HG03469 (cell line): ENCODE results near the gene ACAP2.

Experiments
- ATAC-seq: cut with Tn5 transposase; IDR thresholded peaks from one replicate; pipeline ENCODE4 v1.9.1; 2021; ENCODE audit warnings: mild to moderate bottlenecking, moderate library complexity, moderate number of reproducible peaks; ENCODE audit not compliant: unreplicated experiment

The ACAP2 gene

DNA sequence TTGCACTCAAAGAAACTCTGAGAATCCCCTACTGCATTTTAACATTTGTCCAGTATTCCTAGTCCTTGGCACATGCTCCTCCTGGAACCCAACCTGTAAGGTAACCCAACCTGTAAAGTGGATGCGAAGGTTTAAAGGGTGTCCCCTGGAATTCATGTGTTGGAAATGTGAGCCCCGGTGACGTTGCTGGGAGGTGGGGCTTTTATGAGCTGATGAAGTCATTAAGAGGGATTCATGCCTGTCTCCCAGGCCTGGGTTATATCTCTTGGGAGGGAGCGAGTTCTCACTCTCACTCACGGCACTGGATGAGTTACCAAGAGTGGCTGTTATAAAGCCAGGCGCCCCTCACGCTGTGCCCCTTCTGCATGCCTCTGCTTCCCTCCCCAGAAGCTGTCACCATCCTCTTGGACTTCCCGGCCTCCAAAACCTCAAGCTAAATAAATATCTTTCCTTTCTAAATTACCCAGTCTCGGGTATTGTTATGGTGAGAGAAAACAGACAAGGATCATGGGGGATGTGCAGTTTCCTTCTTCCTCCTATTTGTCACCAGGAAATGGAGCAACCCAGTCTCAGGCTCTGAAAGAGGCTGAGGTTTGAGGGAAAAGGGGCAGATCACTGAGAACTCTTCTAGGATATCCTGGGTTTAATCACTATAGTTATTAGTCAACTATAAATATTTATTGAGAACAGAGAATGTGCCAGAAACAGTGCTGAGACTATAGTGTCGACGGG, 179.5 kb downstream of the ACAP2 start:
- no peak for ATAC-seq

DNA sequence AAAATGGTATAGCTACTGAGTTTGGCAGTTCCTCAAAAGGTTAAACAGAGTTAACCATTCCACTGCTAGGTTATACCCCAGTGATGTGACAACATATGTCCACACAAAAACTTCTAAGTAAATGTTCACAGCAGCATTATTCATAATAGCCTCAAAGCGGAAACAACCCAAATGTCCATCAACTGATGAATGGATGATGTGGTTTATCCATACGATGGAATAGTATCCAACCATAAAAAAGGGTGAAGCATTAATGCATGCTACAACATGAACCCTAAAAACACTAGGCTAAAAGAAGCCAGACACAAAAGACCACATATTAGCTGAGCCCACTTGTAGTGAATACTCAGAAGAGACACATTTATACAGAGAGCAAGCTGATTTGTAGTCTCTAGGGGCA, 180.9 kb downstream of the ACAP2 start:
- no peak for ATAC-seq

DNA sequence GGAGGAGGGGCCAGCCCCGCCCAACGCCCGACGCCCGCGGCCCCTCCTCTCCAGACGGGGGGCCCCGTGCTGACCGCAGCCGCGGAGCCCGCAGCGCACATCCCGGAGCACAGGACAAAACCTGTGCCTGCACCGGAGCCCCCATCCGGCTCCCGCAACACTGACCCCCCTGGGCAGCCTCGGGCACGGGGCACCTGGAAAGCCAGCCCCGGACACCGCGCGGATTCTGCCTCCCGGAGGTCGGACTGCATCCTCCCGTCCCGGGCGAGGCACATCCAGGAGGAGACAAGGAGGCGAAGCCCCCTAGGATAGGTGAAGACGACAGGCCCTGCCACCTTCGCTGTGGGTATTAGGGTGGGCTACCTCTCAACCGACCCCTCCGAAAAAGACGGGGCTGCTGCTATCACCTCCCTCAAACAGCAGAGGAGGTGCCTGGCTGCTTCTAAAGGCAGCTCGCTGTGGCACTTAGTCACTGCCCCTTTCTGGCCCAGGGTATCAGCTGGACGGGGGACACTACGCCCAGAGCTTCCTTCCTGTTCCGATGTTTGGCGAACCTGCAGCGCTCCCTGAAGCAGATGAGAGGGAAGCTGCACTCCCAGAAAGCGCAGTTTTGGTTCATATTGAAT, 182.4 kb downstream of the ACAP2 start:
- peak; percentile 13 for ATAC-seq

DNA sequence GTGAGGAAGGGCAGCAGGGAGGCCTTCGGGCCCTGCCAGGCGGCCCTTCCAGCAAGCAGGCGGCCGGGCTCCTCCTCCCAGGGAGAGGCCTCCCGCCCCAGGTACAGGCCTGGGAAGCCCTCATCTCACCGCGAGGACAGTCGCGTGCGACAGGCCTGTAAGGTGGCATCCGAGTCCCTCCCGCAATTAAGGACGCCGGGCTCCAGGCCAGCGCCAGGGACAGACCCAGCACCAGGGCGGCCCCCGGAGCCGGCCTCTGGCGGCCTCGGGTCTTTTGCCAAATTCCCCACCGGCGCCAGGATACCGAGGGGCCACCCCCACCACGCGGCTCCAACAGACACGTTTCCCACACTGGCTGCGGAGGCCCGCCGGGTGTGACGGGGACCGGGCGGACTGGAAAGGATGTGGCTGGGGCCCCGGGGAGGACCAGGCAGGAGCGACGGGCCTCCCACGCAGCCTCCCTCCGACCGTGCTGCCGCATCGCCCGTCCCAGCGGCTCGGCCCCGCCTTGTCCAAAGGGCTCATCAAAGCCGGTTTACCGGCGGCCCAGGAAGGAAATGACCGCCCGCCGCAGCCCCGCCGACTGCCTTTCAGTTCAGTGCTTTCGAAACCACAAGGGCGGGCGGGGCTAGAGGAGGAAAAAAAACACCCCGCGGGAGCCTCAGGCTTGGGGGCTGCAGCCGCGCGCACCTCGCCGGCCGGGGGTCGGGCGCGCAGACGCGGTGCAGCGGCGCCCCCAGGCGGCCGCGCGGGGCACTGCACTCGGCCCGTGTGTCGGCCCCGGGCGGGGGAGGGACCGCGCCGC, 183.1 kb downstream of the ACAP2 start:
- ATAC-seq: peak; percentile 45

DNA sequence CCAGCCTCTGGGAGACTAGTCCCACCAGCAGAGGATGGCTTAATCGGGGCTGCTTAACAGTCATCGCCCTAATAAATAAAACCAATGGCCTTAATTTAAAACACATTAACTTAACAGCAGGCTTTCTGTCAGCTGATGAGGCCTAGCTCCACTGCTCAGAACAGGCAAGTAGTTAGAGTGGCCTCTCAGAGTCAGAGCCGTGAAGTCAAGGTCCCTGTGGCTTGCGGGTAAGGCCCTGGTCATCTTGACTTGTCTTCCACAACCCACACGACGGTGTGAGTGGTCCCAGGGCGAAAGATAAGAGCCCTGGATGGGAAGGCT, 183.7 kb downstream of the ACAP2 start:
- no peak for ATAC-seq

DNA sequence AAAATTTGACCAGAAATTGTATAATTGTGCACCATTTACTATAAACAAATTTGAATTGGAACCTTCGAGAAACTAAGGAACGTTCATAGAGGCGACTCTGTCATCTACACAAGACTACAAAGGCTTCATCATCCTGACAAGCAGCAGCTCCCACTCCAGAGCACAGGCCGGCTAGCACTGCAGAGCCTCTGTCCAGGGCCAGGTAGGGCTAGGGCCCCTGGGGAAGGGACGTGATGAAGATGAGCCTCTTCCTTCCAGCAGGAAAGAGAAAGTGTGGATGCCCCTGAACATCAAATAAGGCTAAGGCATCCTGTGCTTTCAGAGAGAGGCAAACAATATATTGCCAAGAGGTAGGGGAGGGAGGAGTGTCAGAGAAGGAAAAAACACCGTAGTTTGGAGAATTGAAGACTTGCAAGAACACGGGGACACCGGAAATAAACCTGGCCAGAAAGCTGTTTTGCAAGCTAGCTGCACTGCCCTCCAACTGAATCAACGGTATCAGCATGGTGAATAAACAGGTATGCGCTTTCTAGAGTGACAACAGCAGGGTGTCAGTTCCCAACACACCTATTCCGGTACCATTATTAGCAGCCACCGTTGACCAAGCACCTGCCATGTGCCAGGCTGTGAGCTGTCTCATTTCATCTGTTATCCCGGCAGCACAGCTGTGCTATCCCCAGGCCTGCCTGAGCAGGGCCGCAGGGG, 184.2 kb downstream of the ACAP2 start:
- no peak for ATAC-seq

DNA sequence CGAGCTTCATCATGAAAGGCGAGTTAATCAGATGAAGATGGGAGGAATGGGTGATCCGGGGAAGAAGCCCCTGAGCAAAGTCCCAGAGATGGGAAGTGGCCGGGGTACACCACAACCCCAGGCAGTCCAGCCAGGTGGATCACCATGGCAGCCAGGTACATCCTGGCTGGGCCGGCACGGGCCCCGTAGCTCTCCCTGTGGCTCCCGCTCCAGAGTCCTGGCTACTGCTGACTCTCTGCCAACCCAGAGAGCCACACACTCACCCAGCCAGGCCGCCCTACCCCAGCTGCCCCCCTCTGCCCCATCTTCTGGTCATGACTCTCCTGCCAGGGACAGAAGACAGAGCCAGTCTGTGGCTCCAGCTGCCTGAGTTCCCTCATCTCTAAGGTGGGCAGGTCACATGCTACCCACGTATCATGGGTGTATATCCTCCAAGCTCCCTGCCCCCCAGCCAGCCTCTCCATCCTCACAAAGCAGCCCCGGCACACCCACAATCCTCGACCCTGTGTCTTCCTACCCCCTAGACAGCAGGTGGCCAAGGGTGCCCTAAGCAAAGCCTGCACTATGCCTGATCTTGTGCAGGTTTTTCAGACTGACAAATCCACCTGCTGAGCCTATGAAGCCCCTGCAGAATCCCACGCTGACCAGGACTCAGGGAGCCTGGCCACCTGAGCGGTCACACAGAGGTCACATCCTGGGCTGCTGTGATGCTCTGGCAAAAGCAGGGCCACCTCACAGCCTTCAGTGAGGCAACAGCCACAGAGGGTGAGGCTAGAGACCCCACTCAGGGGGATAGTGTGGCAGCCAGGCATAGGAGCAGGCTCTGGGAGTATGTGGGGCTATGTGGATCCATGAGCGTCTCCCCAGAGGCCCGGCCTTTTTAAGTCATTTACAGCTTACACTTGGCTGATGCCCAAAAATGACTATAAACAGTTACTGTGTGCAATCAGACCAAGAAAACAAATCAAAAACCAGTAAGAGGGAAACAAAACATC, 185.1 kb downstream of the ACAP2 start:
- ATAC-seq: no peak

DNA sequence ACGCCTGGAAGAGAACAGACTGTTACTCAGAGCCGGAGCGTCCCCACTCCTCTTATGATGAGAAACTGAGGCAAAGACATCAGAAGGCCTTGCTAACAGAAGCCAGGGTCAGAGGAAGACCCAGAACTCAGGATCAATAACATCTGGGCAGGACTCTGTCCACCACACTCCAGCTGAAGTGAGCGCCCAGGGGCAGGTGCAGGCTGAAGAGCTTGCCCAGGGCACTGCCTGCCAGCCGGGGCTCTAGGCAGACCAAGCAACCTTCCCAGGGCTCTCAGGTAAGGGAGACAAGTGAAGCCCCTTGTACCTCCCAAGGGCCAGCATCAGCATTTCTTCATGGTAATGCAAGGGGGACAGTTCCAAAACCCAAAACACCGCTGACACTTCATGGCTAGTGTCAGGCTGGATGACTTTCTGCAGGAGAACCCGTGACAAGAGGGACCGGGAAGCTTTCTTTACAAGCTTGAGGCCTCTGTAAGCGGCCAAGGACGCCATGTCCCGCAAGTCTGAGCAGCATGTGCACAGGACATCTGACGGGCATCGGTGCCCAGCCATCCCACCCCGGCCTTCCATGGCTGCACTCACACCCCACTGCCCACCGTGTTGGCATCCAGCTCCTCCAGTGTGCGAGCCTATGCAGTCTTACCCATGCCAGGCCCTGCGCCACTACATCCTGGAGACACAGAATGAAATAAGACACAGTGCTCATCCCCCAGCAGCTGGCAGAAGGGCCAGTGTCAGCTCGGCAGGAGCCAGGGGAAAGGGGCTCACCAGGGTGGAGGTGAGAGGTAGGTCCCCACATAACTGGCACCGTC, 186.0 kb downstream of the ACAP2 start:
- no peak for ATAC-seq

DNA sequence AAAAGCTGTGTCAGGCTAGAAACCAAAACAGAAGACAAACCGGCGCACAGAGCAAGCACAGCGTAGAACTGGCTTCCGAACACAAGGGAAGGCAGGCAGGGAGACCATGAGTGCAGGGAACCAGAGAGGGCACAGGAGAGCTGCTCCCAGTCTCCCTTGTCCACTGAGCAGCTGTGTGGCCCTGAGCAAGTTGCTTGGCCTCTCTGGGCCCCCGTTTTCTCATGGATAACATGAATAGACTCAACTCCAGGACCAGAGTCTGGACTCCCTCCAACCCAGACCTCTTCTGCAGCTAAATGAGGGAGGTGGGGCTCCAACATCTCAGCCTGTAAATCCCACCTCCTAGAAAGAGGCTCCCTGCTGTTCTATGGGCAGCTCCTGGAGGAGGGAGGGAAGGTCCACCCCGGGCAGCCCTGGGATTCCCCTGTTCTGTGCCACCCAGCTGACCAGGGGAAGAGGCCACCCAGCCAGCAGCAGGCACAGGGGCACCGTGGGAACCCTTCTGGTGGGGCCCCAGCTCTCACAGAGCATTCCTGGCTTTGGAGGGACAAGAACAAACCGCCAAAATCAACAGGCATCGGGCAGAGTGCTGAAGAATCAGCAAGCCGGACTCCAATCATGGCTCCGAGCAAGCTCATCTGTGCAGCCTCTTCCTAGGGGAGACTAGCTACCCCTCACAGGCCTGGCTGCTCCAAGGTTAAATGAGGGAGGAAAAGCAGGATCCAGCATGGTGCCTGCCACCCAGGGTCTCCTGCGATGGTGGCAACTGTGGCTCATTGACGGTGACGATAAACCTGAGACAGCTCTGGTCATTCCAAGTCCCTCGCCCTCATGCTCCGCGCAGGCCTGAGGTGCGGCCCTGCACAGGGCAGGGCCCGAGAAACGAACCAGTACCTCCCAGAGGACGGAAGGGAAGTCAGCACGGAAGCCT, 187.0 kb downstream of the ACAP2 start:
- ATAC-seq: no peak

DNA sequence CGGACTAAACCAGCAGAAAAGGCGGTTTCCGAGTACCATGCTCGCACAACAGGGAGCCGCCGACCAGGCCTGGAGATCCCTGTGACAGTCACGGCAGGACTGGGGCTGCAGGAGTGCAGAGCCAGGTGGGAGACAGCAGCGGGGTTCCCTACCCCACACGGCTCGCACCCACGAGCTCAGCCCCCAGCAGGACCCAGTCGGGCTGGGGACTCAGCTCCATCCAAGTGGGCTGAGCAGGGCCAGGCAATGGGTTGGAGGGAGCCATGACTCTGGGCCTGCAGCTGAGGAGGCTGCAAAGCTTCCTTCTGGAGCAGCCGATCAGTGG, 187.7 kb downstream of the ACAP2 start:
- ATAC-seq: no peak

DNA sequence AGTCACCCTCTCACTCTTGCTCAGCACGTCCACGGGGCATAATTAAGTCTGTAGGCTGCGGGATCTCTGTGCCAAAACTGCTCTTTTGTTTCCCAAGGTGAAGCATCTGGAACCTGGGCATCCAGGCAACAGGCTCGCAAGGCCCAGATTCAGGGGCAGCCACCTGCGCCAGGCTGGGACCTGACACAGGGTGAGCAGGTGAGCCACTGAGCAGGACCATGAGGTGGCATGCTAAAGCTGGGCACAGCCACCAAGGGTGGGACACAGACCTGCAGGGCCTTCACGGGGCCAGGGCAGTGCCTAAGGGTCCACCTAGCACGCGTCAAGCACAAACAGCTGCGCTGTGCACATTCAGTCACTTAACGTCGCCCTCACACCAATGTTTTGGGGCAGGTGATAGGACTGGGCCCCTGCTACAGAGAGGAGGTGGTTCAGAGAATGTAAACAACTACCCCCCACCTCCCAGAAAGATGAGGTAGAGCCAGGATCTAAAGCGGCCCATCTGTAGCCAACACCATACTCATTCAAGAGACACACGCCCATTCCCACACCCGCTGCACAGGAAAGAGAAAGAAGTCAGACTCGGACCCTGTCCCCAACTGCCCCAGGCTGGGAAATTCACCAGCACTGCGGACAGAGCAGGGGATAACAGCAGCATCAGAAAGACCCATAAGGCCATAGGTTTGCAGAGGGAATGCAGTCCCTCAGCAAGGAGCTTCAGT, 188.2 kb downstream of the ACAP2 start:
- ATAC-seq: no peak

DNA sequence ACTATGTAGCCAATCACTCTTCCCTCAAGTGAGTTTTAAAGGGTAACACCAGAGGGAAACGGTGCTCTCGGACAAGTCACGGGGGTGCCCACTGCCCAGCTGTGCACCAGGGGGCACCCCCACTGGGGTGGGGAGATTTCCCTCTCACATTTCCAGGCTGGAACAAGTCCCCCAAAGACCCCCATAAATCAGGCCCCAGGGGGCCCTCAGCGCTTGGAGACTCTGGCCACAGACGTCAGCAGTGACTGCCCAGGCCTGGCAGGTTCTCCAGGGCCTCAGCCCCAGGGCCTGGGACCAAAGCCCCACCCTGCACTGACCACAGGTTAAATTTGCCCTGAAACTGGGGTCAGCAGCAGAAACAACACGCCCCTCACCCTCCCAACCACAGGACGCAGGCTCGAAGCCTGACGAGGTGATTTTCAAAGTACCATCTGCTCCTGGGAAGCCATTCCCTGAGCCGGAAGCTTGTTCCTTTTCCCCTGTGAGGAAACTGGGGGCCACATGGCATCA, 188.8 kb downstream of the ACAP2 start:
- no peak for ATAC-seq

DNA sequence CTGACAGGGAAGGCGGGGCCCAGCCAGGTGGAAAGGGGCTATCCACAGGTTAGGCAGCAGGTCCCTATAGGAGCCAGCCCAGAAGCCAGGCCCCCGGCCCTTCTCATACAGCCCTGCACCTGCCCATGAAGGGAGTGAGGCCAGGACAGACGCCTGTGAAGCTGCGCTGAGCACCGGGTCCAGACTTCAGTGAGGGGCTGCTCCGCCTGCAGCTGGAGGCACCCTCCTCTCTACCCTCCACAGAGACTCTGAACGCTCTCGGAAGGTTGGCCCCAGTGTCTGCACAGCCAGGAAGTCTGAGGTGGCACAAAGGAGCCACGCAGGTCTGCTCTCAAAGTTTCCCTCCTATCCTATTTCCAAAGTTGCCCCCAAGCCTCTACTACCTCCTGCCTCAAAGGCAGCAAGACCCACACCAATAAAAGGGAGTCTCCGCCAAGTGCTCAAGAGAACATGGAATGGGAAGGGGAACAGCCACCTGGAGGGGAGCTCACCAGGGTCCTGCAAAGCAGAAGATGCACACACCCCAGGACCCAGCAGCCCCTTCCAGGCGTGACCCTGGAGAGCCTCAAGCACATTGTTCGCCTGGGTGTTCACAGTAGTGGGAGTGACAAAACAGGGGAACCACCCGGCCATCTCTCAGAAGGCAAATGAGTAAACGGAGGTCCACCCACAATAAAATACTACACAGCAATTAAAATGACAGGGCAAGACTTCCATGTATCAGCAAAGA, 191.3 kb downstream of the ACAP2 start:
- ATAC-seq: no peak

DNA sequence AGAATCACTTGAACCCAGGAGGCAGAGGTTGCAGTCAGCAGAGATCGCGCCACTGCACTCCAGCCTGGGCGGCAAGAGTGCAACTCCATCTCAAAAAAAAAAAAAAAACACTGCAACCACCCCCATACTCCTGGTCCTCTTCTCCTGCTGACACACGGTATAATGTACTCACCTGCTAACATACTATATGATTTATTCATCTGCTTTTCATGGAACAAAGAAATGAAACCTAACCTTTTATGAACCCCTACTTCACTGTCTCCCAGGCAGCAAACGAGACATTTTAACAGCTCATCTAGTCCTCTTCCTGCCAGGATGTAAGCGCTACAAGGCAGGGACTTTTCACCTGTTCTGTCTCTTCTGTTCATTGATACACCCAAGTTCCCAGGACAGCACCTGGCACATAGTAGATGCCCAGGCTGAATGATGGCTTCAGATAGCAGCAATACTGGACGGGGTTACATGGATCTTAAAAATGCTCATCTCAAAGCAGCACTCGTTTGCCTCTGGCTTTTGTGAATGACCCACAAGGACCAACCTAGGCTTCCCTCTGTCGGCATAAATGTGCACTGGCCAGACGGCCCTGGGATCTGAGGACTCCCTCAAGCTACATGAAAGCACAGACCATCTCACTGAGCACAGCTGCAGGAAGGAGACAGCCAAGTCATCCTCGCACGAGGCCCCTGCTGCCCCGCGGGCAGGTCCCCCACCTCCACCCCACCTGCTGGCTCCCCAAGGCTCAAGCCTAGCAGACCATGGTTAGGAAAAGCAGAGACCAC, 192.2 kb downstream of the ACAP2 start:
- ATAC-seq: no peak

DNA sequence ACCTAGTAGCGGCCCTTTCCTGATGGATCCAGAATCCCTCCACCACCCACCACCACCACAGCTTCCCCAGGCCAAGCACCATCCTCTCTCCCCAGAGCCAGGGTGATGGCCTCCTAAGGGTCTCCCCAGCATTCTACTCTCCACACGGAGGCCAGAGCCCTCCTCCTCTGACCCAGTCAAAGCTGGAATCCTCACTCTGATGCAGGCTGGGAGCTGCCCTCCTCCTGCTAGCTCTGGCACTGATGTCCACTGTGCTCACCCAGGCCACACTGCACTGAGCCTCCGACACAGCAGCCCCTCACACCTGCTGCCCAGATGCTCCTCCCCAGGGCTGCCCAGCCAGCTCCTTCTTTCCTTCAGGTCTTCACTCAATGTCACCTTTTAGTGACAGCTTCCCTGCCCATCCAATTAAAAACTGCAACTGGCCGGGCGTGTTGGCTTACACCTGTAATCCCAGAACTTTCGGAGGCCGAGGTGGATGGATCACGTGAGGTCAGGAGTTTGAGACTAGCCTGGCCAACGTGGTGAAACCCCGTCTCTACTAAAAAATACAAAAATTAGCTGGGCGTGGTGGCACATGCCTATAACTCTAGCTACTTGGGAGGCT, 192.9 kb downstream of the ACAP2 start:
- ATAC-seq: no peak
